Activated T-cell treated with anti-CD3 and anti-CD28 coated beads for 24 hours (primary cell): Measurements from ENCODE around the gene APOL1.
"Not testable (repeated sequence)": the region's sequence is repeated elsewhere in the genome, so short reads cannot be mapped to it uniquely, and the experiment has no call there.

Experiments
- DNase-seq: peaks from one replicate; pipeline ENCODE4 v3.0.0-alpha.2; 2020; ENCODE audit warnings: low read depth

The APOL1 gene

DNA sequence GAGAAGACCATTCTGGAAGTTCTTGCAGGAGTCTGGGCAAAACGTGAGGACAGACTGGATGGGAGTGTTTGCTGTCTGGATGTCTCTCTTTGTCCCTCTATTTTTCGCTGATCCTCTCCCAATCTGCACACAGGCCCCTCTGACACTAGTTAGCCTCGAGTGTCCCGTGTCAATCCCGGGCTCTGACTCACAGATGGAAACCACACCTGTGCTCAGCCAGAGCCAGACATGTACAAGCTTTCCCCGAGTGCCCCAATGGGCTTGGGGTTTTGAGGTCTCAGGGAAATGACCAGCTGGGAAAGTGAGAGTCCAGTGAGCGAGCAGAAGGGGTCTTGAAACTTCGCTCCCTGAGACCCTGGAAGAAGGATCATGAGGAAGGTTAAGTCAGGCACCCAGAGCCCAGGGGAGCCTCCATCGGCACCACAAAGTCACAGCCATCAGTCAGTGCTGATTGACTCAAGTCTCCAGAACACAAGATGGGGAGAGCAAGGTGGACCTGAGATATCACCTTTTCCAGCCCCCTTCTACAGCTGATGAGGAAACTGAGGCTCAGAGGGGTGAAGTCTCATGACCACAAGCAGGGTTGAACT, 27.5 kb upstream of the APOL1 start:
- no peak for DNase-seq

DNA sequence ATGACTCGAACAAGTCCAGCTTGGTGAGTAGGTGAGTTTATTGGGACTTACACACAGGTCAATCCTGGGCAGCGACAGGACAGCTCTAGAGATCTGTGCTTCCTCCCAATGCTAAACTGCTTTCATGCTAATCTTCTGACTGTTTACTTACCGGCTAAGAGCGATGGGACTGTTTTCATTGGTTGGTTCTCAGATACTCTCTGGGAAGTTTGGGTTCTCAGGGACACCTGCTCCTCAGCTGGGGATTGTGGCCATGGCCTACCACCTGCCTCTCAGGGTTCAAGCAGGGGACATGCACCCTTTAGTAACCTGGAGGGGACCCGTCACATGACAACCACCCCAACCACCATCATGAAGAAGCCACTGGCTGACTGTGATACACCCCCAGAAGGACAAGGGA, 26.7 kb upstream of the APOL1 start:
- no peak for DNase-seq

DNA sequence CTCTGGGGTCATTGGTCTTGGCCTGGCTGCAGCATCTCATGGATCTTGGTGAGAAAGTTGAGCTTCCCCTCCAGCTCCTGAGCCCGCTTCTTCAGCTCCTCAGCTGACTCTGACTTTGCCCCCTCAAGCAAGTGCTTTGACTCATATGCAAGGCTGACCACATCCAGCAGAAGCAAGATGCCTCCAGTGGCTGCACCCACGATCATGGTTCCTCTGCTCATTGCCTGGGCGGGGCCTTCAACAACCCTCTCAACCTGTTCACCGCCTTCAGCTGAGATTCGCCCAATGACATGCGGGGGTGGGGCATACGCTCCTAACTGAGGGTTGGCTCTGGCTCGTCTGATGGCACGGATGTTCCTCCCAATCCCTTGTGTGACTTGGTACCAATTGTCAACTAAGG, 25.5 kb upstream of the APOL1 start:
- no peak for DNase-seq

DNA sequence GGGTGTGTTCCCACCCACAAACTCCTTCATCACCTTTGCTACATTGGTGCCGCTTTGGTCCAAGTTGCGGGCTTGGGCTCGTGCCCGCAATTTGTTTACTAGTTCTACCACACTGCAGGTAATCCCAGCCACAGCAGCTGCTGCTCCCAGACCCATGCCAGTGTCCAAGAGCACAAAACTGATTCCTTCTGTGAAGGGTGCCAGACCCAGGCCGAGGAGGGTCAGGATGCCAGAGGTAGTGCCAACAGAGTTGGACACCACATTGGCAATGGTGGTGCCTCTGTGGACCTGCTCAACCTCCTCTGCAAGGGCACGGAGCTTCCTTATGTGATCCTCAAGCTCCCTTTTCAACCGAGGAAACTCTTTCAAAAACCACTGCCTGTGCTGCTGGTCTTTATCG, 25.1 kb upstream of the APOL1 start:
- DNase-seq: no peak

DNA sequence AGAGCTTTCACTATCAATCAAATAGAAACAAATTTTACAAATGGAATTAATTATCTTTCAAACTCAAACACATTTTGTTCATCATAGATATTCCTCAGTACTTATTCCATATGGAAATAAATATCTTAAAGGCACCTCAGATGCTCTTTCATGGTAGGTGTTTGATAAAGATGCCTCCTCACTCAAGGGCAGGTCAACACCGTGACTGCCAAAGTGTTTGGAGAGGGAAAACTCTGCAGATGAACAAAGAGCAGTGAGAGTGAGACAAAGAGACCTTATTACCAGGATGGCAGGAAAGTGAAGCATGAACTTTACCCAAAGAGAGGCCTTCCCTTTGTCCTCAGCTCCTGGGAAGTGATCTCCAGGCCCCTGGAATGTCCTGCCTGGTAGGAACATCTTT, 24.6 kb upstream of the APOL1 start:
- DNase-seq: not testable (repeated sequence)

DNA sequence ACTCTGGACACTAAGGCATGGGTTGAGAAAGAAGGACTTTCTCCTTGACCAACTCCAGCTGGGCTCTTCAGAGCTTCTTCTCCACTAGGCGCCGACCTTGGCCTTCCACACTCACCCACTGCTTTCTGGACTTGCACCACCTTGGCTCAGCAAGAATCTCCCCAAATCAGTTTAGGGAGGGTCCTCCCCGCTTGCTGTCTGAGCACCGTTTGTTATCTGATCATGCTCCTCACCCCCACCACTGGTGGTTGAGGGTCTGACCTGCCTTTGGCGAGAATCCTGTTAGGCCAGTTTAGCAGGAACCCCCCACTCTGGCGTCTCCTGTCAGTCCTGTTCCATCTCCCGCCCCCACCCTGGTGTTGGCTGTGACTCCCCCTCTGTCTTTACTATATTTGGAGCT, 24.0 kb upstream of the APOL1 start:
- no peak for DNase-seq

DNA sequence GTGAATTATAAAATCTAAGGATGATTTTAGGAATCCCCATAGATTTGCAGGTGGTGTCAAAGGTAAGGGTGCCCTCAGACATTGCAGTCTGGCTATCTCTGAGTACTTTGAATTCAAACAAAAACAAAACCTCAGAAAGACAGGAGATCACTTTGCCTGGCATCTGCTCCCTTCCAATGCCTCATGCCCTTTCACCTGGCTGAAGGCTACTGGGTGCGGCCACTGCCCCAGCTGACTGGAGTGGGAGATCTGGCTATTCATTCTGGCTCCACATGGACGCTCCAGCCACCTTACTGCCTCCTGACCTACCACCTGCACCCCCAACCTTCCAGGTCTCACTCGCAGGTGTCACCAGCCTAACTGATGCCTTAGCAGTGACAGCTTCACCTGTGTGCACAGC, 23.3 kb upstream of the APOL1 start:
- not testable (repeated sequence) for DNase-seq

DNA sequence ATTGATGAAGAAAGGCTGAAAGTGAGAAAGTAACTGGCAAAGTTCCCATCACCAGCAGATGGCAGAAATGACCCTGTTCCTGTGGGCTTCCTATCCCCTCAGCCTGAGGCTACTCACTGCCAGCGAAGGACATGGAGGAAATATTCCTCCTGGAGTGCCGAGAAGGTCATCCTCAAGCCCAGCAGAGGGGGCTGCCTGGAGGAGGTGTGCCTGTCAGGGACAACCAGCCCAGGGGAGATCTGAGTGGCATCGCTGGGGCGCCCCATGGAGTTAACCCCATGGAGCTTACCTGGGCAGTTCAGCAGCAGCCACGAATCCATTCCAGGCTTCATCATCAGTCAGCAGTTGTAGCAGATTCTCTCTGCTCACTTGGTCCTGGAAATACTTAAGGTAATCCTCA, 21.9 kb upstream of the APOL1 start:
- DNase-seq: not testable (repeated sequence)

DNA sequence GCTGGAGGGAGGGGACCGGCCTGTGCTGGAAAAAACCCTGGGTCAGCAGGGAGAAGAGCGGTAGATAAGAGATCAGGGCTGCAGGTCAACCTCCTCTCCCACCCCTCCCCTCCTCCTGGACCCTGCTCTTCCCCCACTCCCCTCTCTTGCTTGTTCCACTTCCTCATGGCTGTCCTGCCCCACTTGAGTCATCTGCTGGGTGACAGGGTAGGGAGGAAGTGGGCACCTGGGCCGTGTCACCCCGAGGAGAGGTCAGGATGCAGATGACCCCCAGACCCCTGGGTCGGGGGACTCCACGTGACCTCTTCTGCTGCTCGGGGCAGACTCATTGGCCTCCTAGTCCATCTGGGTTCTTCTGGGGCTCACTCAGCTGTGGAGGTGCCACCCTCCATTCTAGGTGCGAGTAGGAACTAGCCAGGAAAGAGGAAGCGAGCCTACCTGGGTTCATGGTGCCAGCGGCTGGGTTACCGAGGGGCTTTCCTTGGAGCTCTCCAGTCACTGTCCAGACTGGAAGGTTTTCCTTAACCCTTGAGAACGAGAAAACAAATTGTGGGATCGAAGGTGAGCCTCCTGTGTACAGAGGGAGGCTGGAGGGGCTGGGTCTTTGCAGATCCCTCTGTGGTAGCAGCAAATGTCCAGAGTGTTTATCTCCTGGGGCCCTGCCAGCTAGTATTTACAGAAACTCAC, 20.1 kb upstream of the APOL1 start:
- DNase-seq: no peak

DNA sequence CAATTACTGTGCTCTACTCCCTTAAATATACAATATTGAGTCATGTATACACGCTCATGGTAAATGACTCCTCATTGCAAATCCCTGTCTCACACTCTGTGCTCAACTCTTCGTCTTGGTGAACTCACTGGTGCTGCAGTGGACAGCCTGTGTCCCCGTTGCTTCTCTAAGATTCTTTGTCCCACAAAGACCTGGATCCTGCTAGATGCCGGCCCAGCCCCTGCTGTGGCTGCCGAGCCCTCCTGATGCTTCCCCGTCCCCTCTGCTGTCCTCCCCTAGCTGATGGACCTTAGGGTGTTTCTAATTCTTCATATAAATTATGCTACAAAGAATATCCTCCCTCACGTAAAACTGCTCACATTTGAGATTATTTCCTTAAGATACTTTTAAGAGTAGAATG, 19.1 kb upstream of the APOL1 start:
- no peak for DNase-seq

DNA sequence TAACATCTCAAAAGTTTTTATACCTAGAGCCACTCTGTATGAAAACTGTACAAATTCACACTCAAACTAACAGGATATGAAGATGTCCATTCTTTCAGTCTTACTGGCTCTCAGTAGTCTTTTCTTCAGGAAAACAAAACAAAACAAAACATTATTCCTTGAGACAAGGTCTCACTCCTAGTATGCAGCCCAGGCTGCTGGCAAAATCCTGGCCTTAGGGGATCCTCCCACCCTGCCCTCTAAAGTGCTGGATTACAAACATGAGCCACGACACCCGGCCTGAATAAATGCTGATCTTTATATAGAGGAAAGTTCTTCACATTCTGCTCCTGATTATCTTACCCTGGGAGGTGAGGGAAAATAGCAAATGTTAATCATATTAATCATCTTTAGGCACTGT, 18.7 kb upstream of the APOL1 start:
- DNase-seq: no peak

DNA sequence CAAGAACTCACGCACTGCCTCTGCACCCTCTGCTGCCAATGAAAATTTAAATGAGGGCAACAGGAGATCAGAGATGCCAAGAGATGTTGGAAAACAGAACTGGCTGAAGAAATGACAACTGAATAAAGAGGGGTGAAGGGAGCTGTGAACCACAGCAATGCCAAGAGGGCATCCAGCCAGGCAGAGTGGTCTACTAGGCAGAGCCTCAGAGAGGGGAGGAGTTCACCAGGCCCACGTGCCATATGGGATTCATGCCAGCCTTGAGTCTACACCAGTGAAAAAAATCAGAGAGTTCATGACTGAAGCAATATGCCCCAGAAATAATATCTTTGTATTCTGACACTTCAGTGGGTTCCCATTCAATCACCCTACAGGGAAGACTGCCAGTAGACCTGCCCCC, 18.0 kb upstream of the APOL1 start:
- no peak for DNase-seq

DNA sequence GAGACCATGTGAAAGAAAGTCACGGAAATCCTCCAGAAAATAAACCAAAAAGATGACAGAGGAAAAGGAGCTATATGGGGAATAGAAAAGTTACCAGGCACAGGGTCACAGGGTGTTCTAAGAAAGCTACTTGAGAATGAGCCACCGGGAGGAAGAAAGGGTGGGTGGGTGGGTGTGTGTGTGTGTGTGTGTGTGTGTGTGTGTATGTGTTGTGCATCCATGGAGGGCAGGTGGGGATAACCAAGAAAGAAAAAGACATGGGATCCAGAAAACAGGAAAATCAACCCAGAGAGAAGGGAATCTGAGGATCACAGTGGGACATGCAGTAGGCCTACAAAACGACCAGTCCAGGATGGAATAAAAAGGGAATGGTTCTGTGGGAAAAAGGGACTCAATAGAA, 17.3 kb upstream of the APOL1 start:
- no peak for DNase-seq

DNA sequence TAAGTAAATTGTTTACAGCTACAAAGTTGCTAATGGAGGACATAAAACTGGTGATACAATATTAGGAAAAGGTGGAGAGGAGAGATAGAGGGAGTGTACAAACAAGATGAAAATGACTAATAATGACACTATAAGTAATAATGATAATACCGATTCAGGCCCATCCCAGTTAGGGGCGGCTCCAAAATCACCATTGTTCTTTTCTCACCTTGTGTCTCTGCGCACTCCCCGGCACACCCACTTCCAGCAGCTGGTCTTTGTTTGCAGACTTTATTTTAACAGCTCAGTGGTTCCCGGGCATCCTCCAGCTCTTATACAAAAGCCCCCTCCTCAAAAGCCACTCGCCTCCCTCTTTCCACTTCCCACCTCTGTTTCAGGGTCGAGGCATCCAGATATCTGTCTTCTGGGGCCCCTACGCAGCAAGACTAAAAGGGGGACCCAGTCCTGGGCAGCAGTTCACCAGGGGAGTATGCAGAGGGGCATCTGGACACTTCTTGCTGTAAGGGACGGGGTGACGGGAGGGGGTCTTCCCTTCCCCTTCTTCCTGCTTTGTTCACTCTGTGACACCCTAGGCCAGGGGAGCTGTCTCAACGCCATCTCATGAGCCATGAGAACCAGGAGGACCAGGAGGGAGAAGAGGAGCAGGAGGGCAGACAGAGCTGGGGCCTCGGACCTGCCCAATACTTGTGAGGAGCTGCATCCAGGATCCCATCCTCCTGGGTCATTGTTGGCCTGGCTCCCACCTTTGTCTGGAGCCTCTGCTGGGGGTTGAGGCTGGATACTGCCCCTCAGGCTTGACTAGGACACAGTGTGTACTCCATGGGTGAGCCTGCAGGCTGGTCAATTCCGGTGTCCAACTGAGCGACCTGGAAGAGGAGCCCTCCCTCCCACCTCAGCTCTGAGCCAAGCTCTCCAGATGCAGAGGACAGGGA, 16.3 kb upstream of the APOL1 start:
- no peak for DNase-seq

DNA sequence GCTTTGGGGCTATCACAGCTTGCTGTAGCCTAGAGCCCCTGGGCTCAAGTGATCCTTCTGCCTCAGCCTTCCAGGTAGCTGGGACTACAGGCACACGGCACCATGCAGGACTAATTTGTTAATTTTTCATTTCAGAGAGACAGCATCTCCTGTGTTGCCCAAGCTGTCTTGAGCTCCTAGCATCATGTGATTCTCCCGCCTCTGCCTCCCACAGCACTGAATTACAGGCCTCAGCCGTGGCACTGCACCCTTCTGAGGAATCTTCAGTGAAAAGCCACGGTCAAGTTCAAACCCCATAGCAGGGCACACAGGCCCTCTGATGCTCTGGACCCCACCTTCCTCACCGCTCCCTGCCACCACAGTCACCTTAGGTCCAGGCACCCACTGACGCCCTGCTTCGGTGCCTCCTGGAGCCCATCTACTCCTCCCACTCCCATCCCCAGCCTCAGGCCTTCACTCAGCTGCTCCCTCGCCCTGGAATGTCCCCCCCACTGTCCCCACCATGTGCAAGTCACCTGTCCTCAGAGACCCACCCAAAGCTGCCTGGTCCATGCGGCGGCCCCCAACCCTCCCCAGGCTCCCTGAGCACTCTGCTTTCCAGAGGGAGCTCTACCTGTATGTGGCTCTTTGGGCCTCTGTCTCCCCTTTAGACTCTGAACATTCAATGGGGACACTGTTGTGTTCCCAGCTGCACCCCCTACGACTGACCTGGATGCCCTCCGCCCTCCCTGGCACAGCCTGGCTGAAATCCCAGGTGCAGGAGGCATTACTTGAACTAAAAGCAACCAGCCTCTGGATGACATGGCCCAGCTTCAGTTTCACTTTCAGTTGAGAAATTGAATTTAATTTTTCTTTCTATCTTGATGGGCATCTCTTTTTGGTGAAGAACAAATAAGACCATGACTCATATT, 15.2 kb upstream of the APOL1 start:
- DNase-seq: no peak

DNA sequence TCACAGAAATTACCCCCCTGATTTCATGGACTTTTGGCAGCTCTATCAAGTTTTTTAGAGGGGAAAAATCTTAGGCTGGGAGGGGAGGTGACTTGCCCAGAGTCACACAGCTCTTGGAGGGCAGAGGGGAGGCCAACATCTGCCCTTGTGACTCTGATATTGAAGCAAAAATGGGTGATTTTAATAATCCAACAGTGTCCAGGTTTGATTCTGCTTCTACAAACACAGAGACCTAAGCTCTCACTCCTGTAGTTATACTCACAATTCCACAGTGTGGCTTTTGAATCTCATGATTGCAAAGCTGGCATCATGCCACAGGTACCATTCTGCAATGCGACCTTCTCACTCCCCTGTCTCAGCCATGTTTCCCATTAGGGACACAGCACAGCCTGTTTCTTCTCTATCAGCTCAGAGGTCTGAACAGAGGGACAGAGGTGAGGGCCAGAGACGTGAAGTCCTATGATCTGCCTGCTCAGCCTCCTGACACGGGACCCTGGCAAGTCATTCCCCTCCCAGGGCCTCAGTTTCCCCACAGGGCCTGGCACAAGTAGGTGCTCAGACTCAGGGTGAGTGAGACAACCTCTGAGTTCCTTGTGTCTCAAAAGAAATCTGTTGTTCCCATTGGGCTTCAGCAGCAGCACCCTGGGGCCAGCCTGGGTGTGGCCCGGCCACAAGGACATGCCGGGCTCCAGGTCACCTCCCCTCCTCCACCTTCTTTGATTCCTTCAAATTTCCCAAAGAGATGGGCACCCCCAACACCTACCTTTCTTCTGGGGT, 14.4 kb upstream of the APOL1 start:
- no peak for DNase-seq

DNA sequence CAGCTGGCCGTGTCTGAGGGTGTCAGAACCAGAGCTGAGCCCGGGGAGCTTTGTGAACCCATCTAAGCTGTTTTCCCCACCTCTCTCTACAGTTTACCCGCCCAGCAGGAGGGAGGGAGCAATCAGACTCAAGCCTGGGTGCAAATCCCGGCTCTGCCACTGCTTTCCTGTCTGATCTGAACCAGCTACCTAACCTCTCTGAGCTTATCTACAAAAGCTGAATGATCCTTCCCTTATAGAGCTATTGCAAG, 13.9 kb upstream of the APOL1 start:
- no peak for DNase-seq

DNA sequence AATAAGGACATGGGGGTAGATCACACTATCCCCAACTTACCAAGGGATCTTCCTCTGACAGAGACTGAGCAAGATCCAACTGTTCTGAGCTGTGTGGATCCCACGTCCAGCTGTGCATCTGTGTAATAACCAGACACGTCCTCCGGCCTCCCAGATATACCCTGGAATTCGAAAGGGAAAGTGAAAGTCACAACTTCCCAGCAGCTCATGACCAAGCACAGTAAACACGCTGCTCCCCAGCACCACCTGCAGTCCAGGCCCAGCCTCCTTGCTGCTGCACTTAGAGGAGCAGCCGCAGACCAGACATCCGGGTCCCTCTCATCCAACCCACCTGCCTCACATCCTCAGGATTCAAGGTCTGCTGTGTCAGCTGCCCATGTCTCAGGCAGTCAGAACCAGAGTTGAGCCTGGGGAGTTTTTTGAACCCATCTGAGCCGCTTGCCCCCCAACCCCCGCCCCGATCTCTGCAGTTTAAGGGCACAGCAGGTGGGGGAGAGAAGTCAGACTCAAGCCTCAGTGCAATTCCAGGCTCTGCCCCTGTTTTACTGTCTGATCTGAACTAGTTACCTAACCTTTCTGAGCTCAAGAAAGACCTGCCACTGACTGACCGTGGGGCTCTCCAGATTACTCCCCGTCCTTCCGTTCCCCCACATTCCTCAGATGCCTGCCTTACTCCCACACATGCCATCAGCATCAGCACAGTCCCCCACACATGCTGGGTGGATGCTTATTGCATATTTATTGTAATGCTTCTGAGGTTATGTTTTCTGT, 13.3 kb upstream of the APOL1 start, which contains the start of gene APOL2:
Gene APOL2, minus strand, starts transcription at position 127 of the 771 bp plus-strand sequence. CDS start 6,365 bp downstream, outside the sequence.
- peak; percentile 85 for DNase-seq

DNA sequence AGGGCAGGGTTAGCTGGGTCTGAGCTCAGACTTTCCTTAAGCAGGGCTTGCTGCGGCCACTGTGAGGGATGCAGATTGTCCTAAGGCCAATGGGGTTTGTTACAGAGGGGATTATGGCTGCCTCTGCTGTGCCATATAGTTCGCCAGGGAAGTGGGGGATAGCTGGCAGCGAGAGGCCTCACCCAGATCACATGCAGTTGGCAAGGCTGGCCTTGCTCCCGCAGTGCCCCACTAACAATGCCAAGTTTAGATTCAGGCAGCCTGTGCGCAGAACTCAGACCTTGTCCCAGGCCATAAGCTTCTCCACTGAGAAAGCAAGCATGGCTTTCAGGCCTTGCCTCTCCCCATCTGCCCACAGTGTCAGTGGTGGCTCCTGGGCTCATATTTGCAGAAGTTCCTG, 8.9 kb upstream of the APOL1 start:
- DNase-seq: no peak

DNA sequence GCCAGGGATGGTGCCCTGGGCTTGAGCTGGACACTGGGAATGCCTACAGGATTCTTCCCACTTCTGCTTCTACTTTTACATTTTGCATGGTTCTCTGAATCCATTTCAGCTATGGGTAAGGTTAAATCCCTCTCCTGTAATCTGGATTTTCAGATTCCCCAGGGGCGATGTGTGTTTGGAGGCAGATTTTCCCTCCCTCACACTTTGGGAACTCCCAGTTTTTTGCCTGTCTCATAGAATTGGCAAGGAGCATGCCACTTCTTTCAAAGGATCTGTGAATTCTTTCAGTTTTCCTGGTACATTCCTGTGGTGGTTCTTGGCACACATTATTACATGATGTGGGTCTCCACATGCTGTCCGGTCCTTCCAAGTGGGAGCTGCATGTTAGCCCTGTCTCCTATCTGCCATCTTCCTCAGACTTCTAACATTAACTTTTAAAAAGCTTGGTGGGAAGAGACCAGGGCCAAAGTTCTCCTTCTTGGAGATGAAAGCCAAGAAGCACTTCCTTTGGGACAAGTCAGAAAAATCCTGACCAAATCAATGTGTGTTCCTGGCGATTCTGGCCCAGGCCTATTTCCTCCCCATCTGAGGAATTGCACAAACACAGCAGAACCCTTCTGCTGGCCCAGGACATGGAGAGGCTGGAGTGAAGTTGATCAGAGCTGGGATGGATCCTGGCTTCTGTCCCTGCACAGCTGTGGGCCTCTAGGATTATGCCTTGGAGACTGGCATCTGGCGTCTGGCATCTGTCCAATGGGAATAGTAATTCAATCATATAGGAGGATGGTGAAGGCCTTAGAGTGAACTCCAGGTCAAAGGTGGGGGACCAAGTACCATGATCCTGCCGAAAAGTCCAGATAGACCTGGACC, 8.2 kb upstream of the APOL1 start:
- no peak for DNase-seq
